GM12878 (cell line): Measurements from ENCODE around the gene EIF3A. TPM values are rescaled to one million over a fixed set of nuclear protein-coding genes. Genes with fewer than 3 reads are reported as not detected.

Experiments
- ATAC-seq: fragments of 200-7000 bp; cut with Tn5 transposase; 3 replicates; pipeline ENCODE4 v1.9.1; 2020; ENCODE audit warnings: mild to moderate bottlenecking, moderate library complexity
- BruUV-seq: library from RNA; stranded (reverse); fragments of 400-500 nt; replicated peaks from 2 replicates; lab custom pipeline; 2021; lab: Mats Ljungman, UMichigan
- CTCF ChIA-PET: fragments of 300-600 bp; sonication (Branson Sonifier 250); formaldehyde crosslinking; extraction: SDS; loops from one replicate; lab custom pipeline; 2021; ENCODE audit warnings: inconsistent platforms; lab: Yijun Ruan, JAX
- POLR2A ChIA-PET: fragments of 350-600 bp; formaldehyde crosslinking; extraction: SDS; loops from one replicate; lab custom pipeline; 2021; ENCODE audit warnings: inconsistent platforms; lab: Charles Lee
- RAD21 ChIA-PET: fragments of 300-600 bp; sonication (Branson Sonifier 250); formaldehyde crosslinking; loops from one replicate; lab custom pipeline; 2023; ENCODE audit warnings: antibody characterized with exemption; ENCODE audit not compliant: unreplicated experiment; lab: Charles Lee
- SMC1A ChIA-PET: fragments of 300-600 bp; sonication (Branson Sonifier 250); formaldehyde crosslinking; loops from one replicate; lab custom pipeline; 2023; ENCODE audit not compliant: unreplicated experiment, uncharacterized antibody; lab: Charles Lee
- DNase-seq: peaks from one replicate; pipeline ENCODE4 v3.0.0-alpha.2; 2011; ENCODE audit warnings: low read depth, low spot score
- FAIRE-seq: peaks from 3 replicates; lab custom pipeline; 2011; peaks lifted over from hg19 to GRCh38; lab: Jason Lieb, UNC
- H2AFZ ChIP-seq: 2 replicates; pipeline ENCODE4 v1.6.0; 2011; ENCODE audit warnings: low read depth, low read length, control low read depth; ENCODE audit not compliant: control insufficient read depth
- H3K27ac ChIP-seq: 2 replicates; pipeline ENCODE4 v1.5.1; 2011; ENCODE audit warnings: control low read depth; ENCODE audit not compliant: control insufficient read depth, insufficient read depth
- H3K27me3 ChIP-seq, 2 experiments: replicated peaks in 1 of 2; 2 replicates each; pipeline versions ENCODE4 v1.6.0 to v1.6.1; 2011; ENCODE audit warnings: low read length in 1 of 2; ENCODE audit not compliant: control insufficient read depth in 2 of 2, insufficient read depth in 2 of 2
- H3K36me3 ChIP-seq, 2 experiments: 2 replicates each; pipeline ENCODE4 v1.5.1; 2011; ENCODE audit warnings: low read length in 1 of 2; ENCODE audit not compliant: control insufficient read depth in 2 of 2, insufficient read depth in 2 of 2
- H3K4me1 ChIP-seq: 2 replicates; pipeline ENCODE4 v1.6.1; 2011; ENCODE audit warnings: mild to moderate bottlenecking, low read length, moderate library complexity, mixed read lengths; ENCODE audit not compliant: control insufficient read depth, insufficient read depth
- H3K4me2 ChIP-seq: 2 replicates; pipeline ENCODE4 v1.6.0; 2011; ENCODE audit warnings: control low read depth; ENCODE audit not compliant: control insufficient read depth, insufficient read depth
- H3K4me3 ChIP-seq: fragments of 200-600 bp; sonication (generic); 2 replicates; pipeline ENCODE4 v1.5.1; 2016
- H3K79me2 ChIP-seq: 2 replicates; pipeline ENCODE4 v1.6.0; 2011; ENCODE audit warnings: low read length; ENCODE audit not compliant: control insufficient read depth, insufficient read depth
- H3K9ac ChIP-seq: 2 replicates; pipeline ENCODE4 v1.8.0; 2011; ENCODE audit warnings: low read length, control low read depth, mixed read lengths; ENCODE audit not compliant: control insufficient read depth, insufficient read depth
- H3K9me3 ChIP-seq: replicated peaks from 3 replicates; pipeline ENCODE4 v1.5.1; 2011; ENCODE audit warnings: mild to moderate bottlenecking, low read length; ENCODE audit not compliant: control insufficient read depth, insufficient read depth
- H4K20me1 ChIP-seq: 2 replicates; pipeline ENCODE4 v1.6.0; 2011; ENCODE audit not compliant: control insufficient read depth, insufficient read depth
- DPF2 ChIP-seq: fragments of 450-650 bp; IDR thresholded peaks from 2 replicates; pipeline ENCODE4 v1.6.1; 2017; ENCODE audit warnings: mild to moderate bottlenecking
- E2F4 ChIP-seq: IDR thresholded peaks from 2 replicates; pipeline ENCODE4 v1.6.1; 2012; ENCODE audit warnings: low read depth, low read length, improper control_type of control experiment
- E2F8 ChIP-seq: fragments of 450-650 bp; IDR thresholded peaks from 2 replicates; pipeline ENCODE4 v1.6.1; 2018; ENCODE audit warnings: mild to moderate bottlenecking, low read depth, moderate library complexity; ENCODE audit not compliant: partially characterized antibody
- ETV6 ChIP-seq, 2 experiments: fragments of 450-650 bp in 1 of 2; IDR thresholded peaks in 1 of 2; conservative IDR thresholded peaks in 1 of 2; 2 replicates each; pipeline ENCODE4 v1.6.1; 2014; ENCODE audit warnings: antibody characterized with exemption in 1 of 2, borderline replicate concordance in 1 of 2, low read depth in 1 of 2, mild to moderate bottlenecking in 1 of 2, moderate library complexity in 1 of 2
- HDAC2 ChIP-seq: fragments of 200-600 bp; sonication (generic); IDR thresholded peaks from 2 replicates; pipeline ENCODE4 v1.6.1; 2017
- MEF2A ChIP-seq: IDR thresholded peaks from 2 replicates; pipeline ENCODE4 v1.6.1; 2011; ENCODE audit warnings: low read depth, mild to moderate bottlenecking, low read length, moderate library complexity; ENCODE audit not compliant: insufficient read depth
- MXI1 ChIP-seq: fragments of 150-350 bp; IDR thresholded peaks from 2 replicates; pipeline ENCODE4 v1.6.1; 2011; ENCODE audit warnings: low read depth, mild to moderate bottlenecking, inconsistent platforms, low read length, improper control_type of control experiment
- PRDM15 ChIP-seq: fragments of 450-650 bp; formaldehyde crosslinking; IDR thresholded peaks from 2 replicates; pipeline ENCODE4 v1.4.0; 2020; ENCODE audit warnings: mild to moderate bottlenecking, moderate library complexity
- RBBP5 ChIP-seq: fragments of 200-600 bp; sonication (generic); conservative IDR thresholded peaks from 2 replicates; pipeline ENCODE4 v1.6.1; 2016
- RCOR1 ChIP-seq: conservative IDR thresholded peaks from 2 replicates; pipeline ENCODE4 v1.6.1; 2012; ENCODE audit warnings: low read depth, low read length, improper control_type of control experiment
- SMC3 ChIP-seq: IDR thresholded peaks from 2 replicates; pipeline ENCODE4 v1.6.1; 2011; ENCODE audit warnings: low read length, improper control_type of control experiment, borderline replicate concordance
- ZNF24 ChIP-seq: fragments of 450-650 bp; IDR thresholded peaks from 2 replicates; pipeline ENCODE4 v1.6.1; 2017; ENCODE audit warnings: antibody characterized with exemption, mild to moderate bottlenecking
- WGBS: methylation state at CpG from one replicate; pipeline ENCODE4 v1.1.6; 2016; ENCODE audit warnings: low lambda C conversion rate; ENCODE audit not compliant: insufficient replicate concordance, insufficient coverage; ENCODE audit errors: missing lambda C conversion rate; 5-methylcytosine and 5-hydroxymethylcytosine counted together
- in situ Hi-C: fragments of 300-500 bp; cut with MboI; formaldehyde crosslinking; loops from 9 replicates; pipeline ENCODE4 v1.14.3; 2018; ENCODE audit warnings: mixed read lengths
- intact Hi-C: fragments of 100-400 bp; cut with micrococcal nuclease; formaldehyde crosslinking; loops from one replicate; pipeline ENCODE4 v1.14.2; 2022; ENCODE audit not compliant: unreplicated experiment
- polyA plus RNA-seq, 11 experiments: library from polyadenylated mRNA; depleted of rRNA in 4 of 11; unstranded in 6 of 11; stranded (reverse) in 5 of 11; fragments of >200 nt; fragmentation: Nextera tagmentation in 4 of 11; fragmentation: Illumina TruSeq in 1 of 11; extraction: Ambion mirVana in 4 of 11; extraction: Trizol in 1 of 11; gene quantifications; 1 replicate in 1 of 11; 2 replicates in 10 of 11; pipeline versions ENCODE4 v1.2.1 to v1.2.3, GENCODE V29; 2011 to 2016; ENCODE audit warnings: inconsistent platforms in 2 of 11, missing spikeins in 2 of 11, low read depth in 1 of 11
- total RNA-seq, 4 experiments: library from RNA; depleted of rRNA in 3 of 4; stranded (reverse); fragments of >200 nt in 3 of 4; fragmentation: Illumina TruSeq in 1 of 4; extraction: Trizol in 1 of 4; gene quantifications; 2 replicates each; pipeline versions ENCODE4 v1.2.1 to v1.2.3, GENCODE V29; 2013 to 2021
- TF ChIP-seq, protein P1 (sequence below): IDR thresholded peaks from 2 replicates; pipeline ENCODE4 v1.6.1; 2012; ENCODE audit warnings: low read depth, low read length, improper control_type of control experiment
- TF ChIP-seq, protein P2 (sequence below): IDR thresholded peaks from 2 replicates; pipeline ENCODE4 v1.6.1; 2011; ENCODE audit warnings: low read depth, mild to moderate bottlenecking, low read length, moderate library complexity, borderline replicate concordance; ENCODE audit errors: extremely low read depth
- TF ChIP-seq, protein P3 (sequence below): IDR thresholded peaks from 2 replicates; pipeline ENCODE4 v1.6.1; 2011; ENCODE audit warnings: low read depth, low read length, improper control_type of control experiment, borderline replicate concordance

Gene EIF3A
- total and polyA plus RNA-seq, 10 of the 15 experiments (the other 5 are each of a cell fraction or from before 2014, with no cell fraction given), result 42.3 to 195 (median 96.3) TPM

GRCh38 chr10:118994321-118994720 is 86.3 kb downstream of the EIF3A start:
- WGBS, result 0% methylated on average over 2 of the region's 2 CpGs
- ChIA-PET POLR2A (no interaction called here), SMC1A (no interaction called here)
- no peaks in the 10 kb centered on the region for H3K79me2 ChIP-seq
- ATAC-seq, result no peak
- no peak overlapping the region for H3K9ac ChIP-seq
- no peaks in the 10 kb centered on the region for H4K20me1 ChIP-seq
- H2AFZ ChIP-seq, result no peak overlapping the region
- no TSS peak for BruUV-seq
- TF ChIP-seq, protein P1, sequence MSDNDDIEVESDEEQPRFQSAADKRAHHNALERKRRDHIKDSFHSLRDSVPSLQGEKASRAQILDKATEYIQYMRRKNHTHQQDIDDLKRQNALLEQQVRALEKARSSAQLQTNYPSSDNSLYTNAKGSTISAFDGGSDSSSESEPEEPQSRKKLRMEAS, result no peak
- TF ChIP-seq PRDM15 (CRISPR knock-in tag), result no peak
- no peak for TF ChIP-seq RBBP5
- no peak for TF ChIP-seq MEF2A
- TF ChIP-seq E2F8, result no peak
- TF ChIP-seq, protein P2, sequence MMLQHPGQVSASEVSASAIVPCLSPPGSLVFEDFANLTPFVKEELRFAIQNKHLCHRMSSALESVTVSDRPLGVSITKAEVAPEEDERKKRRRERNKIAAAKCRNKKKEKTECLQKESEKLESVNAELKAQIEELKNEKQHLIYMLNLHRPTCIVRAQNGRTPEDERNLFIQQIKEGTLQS, result no peak
- TF ChIP-seq DPF2, result no peak
- no peak for TF ChIP-seq MXI1
- TF ChIP-seq HDAC2, result no peak
- TF ChIP-seq RCOR1, result no peak
- TF ChIP-seq ETV6 (conservative IDR thresholded peaks at IDR 0.05 in 1 of 2, IDR thresholded peaks at IDR 0.05 in 1 of 2; ENCODE audit: borderline replicate concordance in 1 of 2, low read depth in 1 of 2), result no peak
- no peak for TF ChIP-seq ZNF24
- no peak for TF ChIP-seq E2F4
- no peak for TF ChIP-seq SMC3
- TF ChIP-seq, protein P3, sequence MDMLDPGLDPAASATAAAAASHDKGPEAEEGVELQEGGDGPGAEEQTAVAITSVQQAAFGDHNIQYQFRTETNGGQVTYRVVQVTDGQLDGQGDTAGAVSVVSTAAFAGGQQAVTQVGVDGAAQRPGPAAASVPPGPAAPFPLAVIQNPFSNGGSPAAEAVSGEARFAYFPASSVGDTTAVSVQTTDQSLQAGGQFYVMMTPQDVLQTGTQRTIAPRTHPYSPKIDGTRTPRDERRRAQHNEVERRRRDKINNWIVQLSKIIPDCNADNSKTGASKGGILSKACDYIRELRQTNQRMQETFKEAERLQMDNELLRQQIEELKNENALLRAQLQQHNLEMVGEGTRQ, result no peak
- TF ChIP-seq, all 136 proteins: peak for 0
- Histone ChIP-seq H3K9me3 (no peaks in the 10 kb centered on the region; the same call in 2 of the 3 replicates), H3K27me3 (peaks cover 2 to 9% of the 10 kb centered on the region in 2 experiments; a peak in 3 of 4 replicates), H3K4me1 (no peaks in the 10 kb centered on the region), H3K4me2 (no peak overlapping the region), H3K27ac (no peak overlapping the region), H3K36me3 (no peaks in the 10 kb centered on the region), H3K4me3 (no peak overlapping the region)
- no peak for DNase-seq
- in situ Hi-C loops, result no loop called here
- FAIRE-seq, result no peak
- intact Hi-C loops, result no loop called here
- CTCF ChIA-PET, result no interaction called here
- RAD21 ChIA-PET, result interaction anchor here (1.6 kb wide), 1 partner anchor 12 kb away, joined by 3 read pairs; no protein-coding TSS in a partner anchor
